HepG2 (cell line): ENCODE results near the gene NUB1. TPM values are rescaled to one million over a fixed set of nuclear protein-coding genes. Genes with fewer than 3 reads are reported as not detected.
A peak's percentile ranks its signal among the peaks of the same experiment; 100 is the strongest.

Experiments used
- GATA4 ChIP-seq: sonication (generic); IDR thresholded peaks from 2 replicates; pipeline ENCODE4 v1.6.1; 2016; ENCODE audit warnings: antibody characterized with exemption, low read depth, borderline replicate concordance
- HOXA3 ChIP-seq: sonication (generic); formaldehyde crosslinking; IDR thresholded peaks from 2 replicates; pipeline ENCODE4 v1.5.0; 2020; ENCODE audit warnings: missing genetic modification reagents
- KAT8 ChIP-seq: IDR thresholded peaks from 2 replicates; pipeline ENCODE4 v1.6.1; 2016; ENCODE audit warnings: missing genetic modification reagents, missing compliant biosample characterization
- MLLT10 ChIP-seq: sonication (generic); formaldehyde crosslinking; IDR thresholded peaks from 2 replicates; pipeline ENCODE4 v1.4.0; 2020; ENCODE audit warnings: missing genetic modification reagents
- NFKBIZ ChIP-seq: IDR thresholded peaks from 2 replicates; pipeline ENCODE4 v1.6.1; 2018; ENCODE audit warnings: missing genetic modification reagents, missing compliant biosample characterization
- NR2F6 ChIP-seq, 2 experiments: IDR thresholded peaks; 2 replicates each; pipeline ENCODE4 v1.6.1; 2016; ENCODE audit warnings: antibody characterized with exemption in 1 of 2, mild to moderate bottlenecking in 1 of 2
- RFXAP ChIP-seq: sonication (generic); formaldehyde crosslinking; IDR thresholded peaks from 2 replicates; pipeline ENCODE4 v1.4.0; 2020; ENCODE audit warnings: missing genetic modification reagents, borderline replicate concordance
- RXRA ChIP-seq: sonication (generic); formaldehyde crosslinking; IDR thresholded peaks from 2 replicates; pipeline ENCODE4 v1.5.1; 2020; ENCODE audit warnings: missing genetic modification reagents
- RXRB ChIP-seq: IDR thresholded peaks from 2 replicates; pipeline ENCODE4 v1.6.1; 2016; ENCODE audit warnings: borderline replicate concordance, missing genetic modification reagents, missing compliant biosample characterization
- SMAD1 ChIP-seq: sonication (generic); formaldehyde crosslinking; IDR thresholded peaks from 2 replicates; pipeline ENCODE4 v1.4.0; 2020; ENCODE audit warnings: missing genetic modification reagents, low read depth, mild to moderate bottlenecking, borderline replicate concordance
- SOX5 ChIP-seq: IDR thresholded peaks from 2 replicates; pipeline ENCODE4 v1.6.1; 2016; ENCODE audit warnings: borderline replicate concordance
- XRCC5 ChIP-seq: fragments of 200-400 bp; formaldehyde crosslinking; optimal IDR thresholded peaks from 2 replicates; pipeline ENCODE3; 2017; ENCODE audit warnings: mild to moderate bottlenecking, low read length
- ZFP36L1 ChIP-seq: sonication (generic); formaldehyde crosslinking; IDR thresholded peaks from 2 replicates; pipeline ENCODE4 v1.8.0; 2022; ENCODE audit warnings: mild to moderate bottlenecking, missing genetic modification reagents, moderate library complexity
- polyA plus RNA-seq, 8 experiments: library from polyadenylated mRNA; depleted of rRNA in 3 of 8; stranded (reverse) in 7 of 8; unstranded in 1 of 8; fragments of >200 nt; fragmentation: Illumina TruSeq in 4 of 8; extraction: Trizol in 4 of 8; gene quantifications; 2 replicates each; pipeline versions ENCODE4 v1.2.1 to v1.2.3, GENCODE V29; 2011 to 2016; ENCODE audit warnings: low read depth in 4 of 8, missing spikeins in 1 of 8, mixed read lengths in 1 of 8; ENCODE audit not compliant: insufficient read depth in 1 of 8
- total RNA-seq, 5 experiments: library from RNA; depleted of rRNA; stranded (reverse); fragments of >200 nt; fragmentation: Illumina TruSeq; extraction: Trizol; gene quantifications; 2 replicates each; pipeline ENCODE4 v1.2.3, GENCODE V29; 2016; ENCODE audit warnings: low read depth in 1 of 5
- TF ChIP-seq, protein P1 (sequence below): sonication (generic); formaldehyde crosslinking; IDR thresholded peaks from 2 replicates; pipeline ENCODE4 v1.4.0; 2020; ENCODE audit warnings: missing genetic modification reagents, borderline replicate concordance
- TF ChIP-seq, protein P2 (sequence below), 2 experiments: sonication (generic) in 1 of 2; formaldehyde crosslinking in 1 of 2; IDR thresholded peaks; 2 replicates each; pipeline versions ENCODE4 v1.4.0 to v1.6.1; 2018 to 2020; ENCODE audit warnings: missing genetic modification reagents in 2 of 2, borderline replicate concordance in 1 of 2, low read depth in 1 of 2, mild to moderate bottlenecking in 1 of 2, missing biosample characterization in 1 of 2
- TF ChIP-seq, protein P3 (sequence below): sonication (generic); formaldehyde crosslinking; IDR thresholded peaks from 2 replicates; pipeline ENCODE4 v1.5.1; 2020; ENCODE audit warnings: missing genetic modification reagents, mild to moderate bottlenecking, borderline replicate concordance
- TF ChIP-seq, protein P4 (sequence below): sonication (generic); formaldehyde crosslinking; IDR thresholded peaks from 2 replicates; pipeline ENCODE4 v1.9.0; 2021; ENCODE audit warnings: missing genetic modification reagents, borderline replicate concordance

Gene NUB1
- total and polyA plus RNA-seq, 2 of the 13 experiments (the other 11 are each of a cell fraction or from before 2014, with no cell fraction given), result 27.1 to 37.0 TPM

DNA sequence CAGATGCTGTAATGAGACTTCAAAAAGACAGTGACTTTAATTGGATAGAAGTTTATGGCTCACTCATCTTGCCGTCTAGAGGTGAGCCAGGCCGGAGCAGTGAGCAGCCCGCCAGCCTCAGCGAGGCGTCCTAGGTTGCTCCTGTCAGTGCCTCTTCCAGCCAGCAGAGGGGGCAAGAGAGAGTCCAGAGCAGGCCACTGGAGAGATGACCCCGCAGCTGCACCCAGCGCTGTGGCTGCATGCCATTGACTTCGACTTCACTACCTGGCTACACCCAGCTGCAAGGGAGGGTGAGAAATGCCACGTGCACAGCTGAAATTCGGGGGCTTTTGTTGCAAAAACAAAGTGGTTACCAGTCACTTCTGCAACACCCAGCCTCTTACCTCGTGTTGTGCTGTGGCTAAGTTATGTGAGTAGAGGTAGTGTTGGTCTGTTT lies 26.5 kb downstream of the NUB1 start (continued):
- TF ChIP-seq, protein P1, sequence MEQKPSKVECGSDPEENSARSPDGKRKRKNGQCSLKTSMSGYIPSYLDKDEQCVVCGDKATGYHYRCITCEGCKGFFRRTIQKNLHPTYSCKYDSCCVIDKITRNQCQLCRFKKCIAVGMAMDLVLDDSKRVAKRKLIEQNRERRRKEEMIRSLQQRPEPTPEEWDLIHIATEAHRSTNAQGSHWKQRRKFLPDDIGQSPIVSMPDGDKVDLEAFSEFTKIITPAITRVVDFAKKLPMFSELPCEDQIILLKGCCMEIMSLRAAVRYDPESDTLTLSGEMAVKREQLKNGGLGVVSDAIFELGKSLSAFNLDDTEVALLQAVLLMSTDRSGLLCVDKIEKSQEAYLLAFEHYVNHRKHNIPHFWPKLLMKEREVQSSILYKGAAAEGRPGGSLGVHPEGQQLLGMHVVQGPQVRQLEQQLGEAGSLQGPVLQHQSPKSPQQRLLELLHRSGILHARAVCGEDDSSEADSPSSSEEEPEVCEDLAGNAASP (CRISPR knock-in tag), result peak; percentile 69; the same call in 1 of the 2 replicates
- TF ChIP-seq ZFP36L1 (CRISPR knock-in tag), result 0 out of 2 replicates have a peak, but pooled peaks have one; percentile 55
- peak; percentile 10; the same call in 1 of the 2 replicates for TF ChIP-seq RXRB (CRISPR knock-in tag)
- TF ChIP-seq NFKBIZ (CRISPR knock-in tag), result 0 out of 2 replicates have a peak, but pooled peaks have one; percentile 13
- TF ChIP-seq HOXA3 (CRISPR knock-in tag), result peak; percentile 32; the same call in 1 of the 2 replicates
- TF ChIP-seq, protein P2, sequence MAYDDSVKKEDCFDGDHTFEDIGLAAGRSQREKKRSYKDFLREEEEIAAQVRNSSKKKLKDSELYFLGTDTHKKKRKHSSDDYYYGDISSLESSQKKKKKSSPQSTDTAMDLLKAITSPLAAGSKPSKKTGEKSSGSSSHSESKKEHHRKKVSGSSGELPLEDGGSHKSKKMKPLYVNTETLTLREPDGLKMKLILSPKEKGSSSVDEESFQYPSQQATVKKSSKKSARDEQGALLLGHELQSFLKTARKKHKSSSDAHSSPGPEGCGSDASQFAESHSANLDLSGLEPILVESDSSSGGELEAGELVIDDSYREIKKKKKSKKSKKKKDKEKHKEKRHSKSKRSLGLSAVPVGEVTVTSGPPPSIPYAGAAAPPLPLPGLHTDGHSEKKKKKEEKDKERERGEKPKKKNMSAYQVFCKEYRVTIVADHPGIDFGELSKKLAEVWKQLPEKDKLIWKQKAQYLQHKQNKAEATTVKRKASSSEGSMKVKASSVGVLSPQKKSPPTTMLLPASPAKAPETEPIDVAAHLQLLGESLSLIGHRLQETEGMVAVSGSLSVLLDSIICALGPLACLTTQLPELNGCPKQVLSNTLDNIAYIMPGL (CRISPR knock-in tag; IDR thresholded peaks at IDR 0.05; ENCODE audit: borderline replicate concordance in 1 of 2, low read depth in 1 of 2), result peak in 1 of 2 experiments; percentile 36; a peak in 1 of 4 replicates
- no peak for TF ChIP-seq NR2F6 (IDR thresholded peaks at IDR 0.05)
- peak; percentile 80 for TF ChIP-seq NR2F6 (CRISPR knock-in tag; IDR thresholded peaks at IDR 0.05)
- TF ChIP-seq SMAD1 (CRISPR knock-in tag), result peak; percentile 42; the same call in 1 of the 2 replicates
- TF ChIP-seq, protein P3, sequence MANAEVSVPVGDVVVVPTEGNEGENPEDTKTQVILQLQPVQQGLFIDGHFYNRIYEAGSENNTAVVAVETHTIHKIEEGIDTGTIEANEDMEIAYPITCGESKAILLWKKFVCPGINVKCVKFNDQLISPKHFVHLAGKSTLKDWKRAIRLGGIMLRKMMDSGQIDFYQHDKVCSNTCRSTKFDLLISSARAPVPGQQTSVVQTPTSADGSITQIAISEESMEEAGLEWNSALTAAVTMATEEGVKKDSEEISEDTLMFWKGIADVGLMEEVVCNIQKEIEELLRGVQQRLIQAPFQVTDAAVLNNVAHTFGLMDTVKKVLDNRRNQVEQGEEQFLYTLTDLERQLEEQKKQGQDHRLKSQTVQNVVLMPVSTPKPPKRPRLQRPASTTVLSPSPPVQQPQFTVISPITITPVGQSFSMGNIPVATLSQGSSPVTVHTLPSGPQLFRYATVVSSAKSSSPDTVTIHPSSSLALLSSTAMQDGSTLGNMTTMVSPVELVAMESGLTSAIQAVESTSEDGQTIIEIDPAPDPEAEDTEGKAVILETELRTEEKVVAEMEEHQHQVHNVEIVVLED (CRISPR knock-in tag), result no peak
- TF ChIP-seq XRCC5, result peak; percentile 75
- TF ChIP-seq KAT8 (CRISPR knock-in tag), result 0 out of 2 replicates have a peak, but pooled peaks have one; percentile 18
- TF ChIP-seq RXRA (CRISPR knock-in tag), result peak; percentile 48; the same call in 1 of the 2 replicates
- 0 out of 2 replicates have a peak, but pooled peaks have one; percentile 47 for TF ChIP-seq RFXAP (CRISPR knock-in tag)
- no peak for TF ChIP-seq MLLT10 (CRISPR knock-in tag)
- no peak for TF ChIP-seq GATA4
- TF ChIP-seq, protein P4, sequence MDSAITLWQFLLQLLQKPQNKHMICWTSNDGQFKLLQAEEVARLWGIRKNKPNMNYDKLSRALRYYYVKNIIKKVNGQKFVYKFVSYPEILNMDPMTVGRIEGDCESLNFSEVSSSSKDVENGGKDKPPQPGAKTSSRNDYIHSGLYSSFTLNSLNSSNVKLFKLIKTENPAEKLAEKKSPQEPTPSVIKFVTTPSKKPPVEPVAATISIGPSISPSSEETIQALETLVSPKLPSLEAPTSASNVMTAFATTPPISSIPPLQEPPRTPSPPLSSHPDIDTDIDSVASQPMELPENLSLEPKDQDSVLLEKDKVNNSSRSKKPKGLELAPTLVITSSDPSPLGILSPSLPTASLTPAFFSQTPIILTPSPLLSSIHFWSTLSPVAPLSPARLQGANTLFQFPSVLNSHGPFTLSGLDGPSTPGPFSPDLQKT (CRISPR knock-in tag), result no peak
- 0 out of 2 replicates have a peak, but pooled peaks have one; percentile 10 for TF ChIP-seq SOX5 (CRISPR knock-in tag)
